Germinal center (tissue), 1 donor: ENCODE results near the gene HSF2.
A peak's percentile ranks its signal among the peaks of the same experiment; 100 is the strongest.
"Not testable (repeated sequence)": the region's sequence is repeated elsewhere in the genome, so short reads cannot be mapped to it uniquely, and the experiment has no call there.

Experiments
- DNase-seq: peaks from one replicate; pipeline ENCODE4 v3.0.0; 2012; ENCODE audit warnings: mixed read lengths, low spot score

Gene HSF2

GRCh38 chr6:122455116-122455515 lies 55.7 kb downstream of the HSF2 start:
- not testable (repeated sequence) for DNase-seq

- DNase-seq = no peak
Observed at GRCh38 chr6:122458087-122458486, 58.6 kb downstream of the HSF2 start.

GRCh38 chr6:122459240-122459639 lies 59.8 kb downstream of the HSF2 start:
- DNase-seq = no peak

GRCh38 chr6:122459865-122460416 lies 60.5 kb downstream of the HSF2 start:
- not testable (repeated sequence) for DNase-seq

- no peak for DNase-seq
Observed at GRCh38 chr6:122461885-122462284, 62.4 kb downstream of the HSF2 start.

- DNase-seq = peak; percentile 88
Observed at GRCh38 chr6:122471107-122472021, 71.9 kb downstream of the HSF2 start, which contains the start of gene SERINC1. Gene SERINC1 (minus strand): TSS chr6:122471807. CDS start chr6:122471737, 70 bp downstream.

- DNase-seq = no peak
Observed at GRCh38 chr6:122472022-122472340, 72.5 kb downstream of the HSF2 start.

- DNase-seq = no peak
Observed at GRCh38 chr6:122476131-122476530, 76.7 kb downstream of the HSF2 start.

- no peak for DNase-seq
Observed at GRCh38 chr6:122482750-122483080, 83.3 kb downstream of the HSF2 start.
